Measurements from ENCODE around the gene FBXL7. TPM values are rescaled to one million over a fixed set of nuclear protein-coding genes. Genes with fewer than 3 reads are reported as not detected.

Gene FBXL7
- not detected for total RNA-seq

DNA sequence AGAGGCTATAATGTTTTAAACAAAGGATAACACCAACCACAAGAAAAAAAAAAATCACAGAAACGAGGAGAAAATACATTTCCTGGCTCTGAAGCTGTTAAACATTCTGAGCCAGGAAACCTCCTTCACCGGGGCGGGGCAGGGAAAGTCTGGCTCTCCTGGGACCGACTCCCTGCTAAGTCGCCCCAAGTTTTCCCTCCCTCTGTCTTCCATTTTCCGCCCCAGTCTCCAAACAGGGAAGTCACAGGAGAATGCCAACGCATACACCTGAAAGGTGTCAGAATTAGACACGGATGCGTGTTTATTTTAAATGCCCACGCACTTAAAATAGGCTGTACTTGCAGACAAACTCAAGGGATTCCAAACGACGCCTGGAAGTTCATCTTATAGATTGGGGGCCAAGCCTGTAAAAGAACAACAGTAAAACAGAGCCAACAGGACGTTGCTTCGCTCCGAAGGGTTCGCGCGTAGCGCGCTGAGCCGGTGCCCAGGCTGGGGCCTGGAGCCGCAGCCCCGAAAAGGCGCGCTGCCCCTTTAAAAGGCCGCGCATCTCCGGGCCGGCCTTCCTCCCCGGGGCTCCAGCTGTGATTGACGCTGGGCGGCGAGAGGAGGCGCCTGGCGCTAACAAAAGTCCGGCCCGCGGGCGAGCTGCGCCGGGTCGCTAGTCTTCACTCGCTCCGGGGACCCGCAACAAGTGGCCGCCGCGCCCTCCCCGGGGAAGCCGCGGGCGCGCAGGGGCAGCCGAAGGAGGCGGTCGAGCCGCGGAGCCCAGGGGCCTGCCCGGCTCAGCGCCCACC, at the start of gene FBXL7:
TSS of gene FBXL7 (plus strand) at position 653 of the 797 bp plus-strand sequence.

Small RNAs within 50 kb of the gene (microRNA-seq; reads per million reads assigned to microRNA genes)
- not detected for gene MIR887 (ENCODE audit: borderline microRNAs expressed, borderline replicate concordance)

All from activated naive CD4-positive, alpha-beta T cell treated with anti-CD3 and anti-CD28 coated beads, Interleukin-2, amount 10 ng/mL, durations not matched to agents 5 hours and 36 hours (primary cell).